ENCODE results near the gene POLR2L. TPM values are rescaled to one million over a fixed set of nuclear protein-coding genes. Genes with fewer than 3 reads are reported as not detected.

Gene POLR2L
- total and polyA plus RNA-seq, 2 of the 13 experiments (the other 11 are each of a cell fraction or from before 2014, with no cell fraction given): 104 to 114 TPM

GRCh38 chr11:834371-835316 is 7.7 kb downstream of the POLR2L start:
- no peak for FAIRE-seq
- peak overlapping the region; percentile 43 for H3K27ac ChIP-seq (ENCODE audit: extremely low read length, insufficient read depth, low read length)
- ChIA-PET CTCF (ENCODE audit: low intra/inter-chr PET ratio, low total read pairs) (no interaction called here), POLR2A (interaction anchor here (1.6 to 16.1 kb wide), 3 partner anchors 7 to 25 kb away, joined by 6 to 264 read pairs (median 141); partner anchors contain the start of genes PNPLA2, POLR2L, RPLP2 and TSPAN4)
- H3K36me3 ChIP-seq (replicated peaks in 1 of 2; ENCODE audit: control insufficient read depth in 1 of 2, insufficient read depth in 2 of 2, low read length in 2 of 2): peaks cover 7 to 25% of the 10 kb centered on the region in 2 experiments
- peak overlapping the region in 1 of 3 experiments; percentile 81; a peak in 1 of 6 replicates for H3K4me3 ChIP-seq (replicated peaks in 1 of 3; ENCODE audit: insufficient read depth in 1 of 3, low read depth in 2 of 3, low read length in 3 of 3)
- H3K9me3 ChIP-seq (ENCODE audit: low read length): no peaks in the 10 kb centered on the region
- ATAC-seq: no peak
- intact Hi-C loops (cut with micrococcal nuclease; ENCODE audit: unreplicated experiment) (no loop called here), in situ Hi-C loops (cut with HindIII; ENCODE audit: extremely low pct_ligation_motif_present, low pct_unique_long_range_greater_than_20kb) (no loop called here)
- H3K79me2 ChIP-seq (ENCODE audit: insufficient read depth, low read length): peaks cover 13% of the 10 kb centered on the region
- BruUV-seq (replicated peaks): TSS peak; percentile 57
- 77% methylated on average over 9 of the region's 31 CpGs for WGBS (ENCODE audit: low lambda C conversion rate)
- no peaks in the 10 kb centered on the region for H3K27me3 ChIP-seq (ENCODE audit: control insufficient read depth in 1 of 2, insufficient read depth in 2 of 2, low read length in 2 of 2)
- no peak overlapping the region for H2AFZ ChIP-seq (ENCODE audit: low read length)
- peaks cover 9% of the 10 kb centered on the region; the same call in 1 of the 2 replicates for H4K20me1 ChIP-seq (ENCODE audit: insufficient read depth, low read length)
- peak overlapping the region; percentile 81 for H3K4me2 ChIP-seq (ENCODE audit: low read depth, low read length)
- DNase-seq (ENCODE audit: low spot score): no peak
- H3K9ac ChIP-seq (ENCODE audit: insufficient read depth, low read depth, low read length): peak overlapping the region; percentile 85
- peaks cover 75% of the 10 kb centered on the region for H3K4me1 ChIP-seq (ENCODE audit: insufficient read depth, low read length)
- TF ChIP-seq ZNF430 (CRISPR knock-in tag; IDR thresholded peaks at IDR 0.05): no peak
- TF ChIP-seq, protein P1, sequence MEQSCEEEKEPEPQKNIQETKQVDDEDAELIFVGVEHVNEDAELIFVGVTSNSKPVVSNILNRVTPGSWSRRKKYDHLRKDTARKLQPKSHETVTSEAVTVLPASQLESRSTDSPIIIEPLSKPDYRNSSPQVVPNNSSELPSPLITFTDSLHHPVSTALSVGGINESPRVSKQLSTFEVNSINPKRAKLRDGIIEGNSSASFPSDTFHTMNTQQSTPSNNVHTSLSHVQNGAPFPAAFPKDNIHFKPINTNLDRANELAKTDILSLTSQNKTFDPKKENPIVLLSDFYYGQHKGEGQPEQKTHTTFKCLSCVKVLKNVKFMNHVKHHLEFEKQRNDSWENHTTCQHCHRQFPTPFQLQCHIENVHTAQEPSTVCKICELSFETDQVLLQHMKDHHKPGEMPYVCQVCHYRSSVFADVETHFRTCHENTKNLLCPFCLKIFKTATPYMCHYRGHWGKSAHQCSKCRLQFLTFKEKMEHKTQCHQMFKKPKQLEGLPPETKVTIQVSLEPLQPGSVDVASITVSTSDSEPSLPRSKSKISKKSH (CRISPR knock-in tag; IDR thresholded peaks at IDR 0.05; ENCODE audit: borderline replicate concordance): 0 out of 2 replicates have a peak, but pooled peaks have one; percentile 47
- no peak for TF ChIP-seq RFX1 (IDR thresholded peaks at IDR 0.05)
- no peak for TF ChIP-seq DNMT3B (CRISPR knock-in tag; conservative IDR thresholded peaks at IDR 0.05)
- 0 out of 2 replicates have a peak, but pooled peaks have one; percentile 29 for TF ChIP-seq MXD1 (CRISPR knock-in tag; IDR thresholded peaks at IDR 0.05)
- TF ChIP-seq AKAP8 (CRISPR knock-in tag; IDR thresholded peaks at IDR 0.05): 0 out of 2 replicates have a peak, but pooled peaks have one; percentile 63
- no peak for TF ChIP-seq MZF1 (CRISPR knock-in tag; IDR thresholded peaks at IDR 0.05; ENCODE audit: borderline replicate concordance)
- no peak for TF ChIP-seq ZBTB10 (CRISPR knock-in tag; IDR thresholded peaks at IDR 0.05; ENCODE audit: borderline replicate concordance)
- TF ChIP-seq RBFOX2 (IDR thresholded peaks at IDR 0.05; ENCODE audit: low read depth, low read length): peak; percentile 68
- TF ChIP-seq CENPT (CRISPR knock-in tag; IDR thresholded peaks at IDR 0.05; ENCODE audit: low read depth): no peak
- TF ChIP-seq AGO1 (IDR thresholded peaks at IDR 0.05; ENCODE audit: low read depth, low read length, poor library complexity, severe bottlenecking): peak; percentile 94
- peak; percentile 68; the same call in 1 of the 2 replicates for TF ChIP-seq ZSCAN25 (CRISPR knock-in tag; IDR thresholded peaks at IDR 0.05)
- no peak for TF ChIP-seq CBX5 (CRISPR knock-in tag; IDR thresholded peaks at IDR 0.05; ENCODE audit: borderline replicate concordance)
- 0 out of 2 replicates have a peak, but pooled peaks have one; percentile 9 for TF ChIP-seq ZNF607 (CRISPR knock-in tag; IDR thresholded peaks at IDR 0.05; ENCODE audit: borderline replicate concordance)
- TF ChIP-seq ZBTB33 (CRISPR knock-in tag; IDR thresholded peaks at IDR 0.05): peak; percentile 97
